Measurements from ENCODE around the gene CSPG4. TPM values are rescaled to one million over a fixed set of nuclear protein-coding genes. Genes with fewer than 3 reads are reported as not detected.

Gene CSPG4
- total RNA-seq, 1 donor = 86.8 TPM

- no peak overlapping the region for H3K4me3 ChIP-seq (ENCODE audit: low read depth, low read length)
- TF ChIP-seq, protein P1, sequence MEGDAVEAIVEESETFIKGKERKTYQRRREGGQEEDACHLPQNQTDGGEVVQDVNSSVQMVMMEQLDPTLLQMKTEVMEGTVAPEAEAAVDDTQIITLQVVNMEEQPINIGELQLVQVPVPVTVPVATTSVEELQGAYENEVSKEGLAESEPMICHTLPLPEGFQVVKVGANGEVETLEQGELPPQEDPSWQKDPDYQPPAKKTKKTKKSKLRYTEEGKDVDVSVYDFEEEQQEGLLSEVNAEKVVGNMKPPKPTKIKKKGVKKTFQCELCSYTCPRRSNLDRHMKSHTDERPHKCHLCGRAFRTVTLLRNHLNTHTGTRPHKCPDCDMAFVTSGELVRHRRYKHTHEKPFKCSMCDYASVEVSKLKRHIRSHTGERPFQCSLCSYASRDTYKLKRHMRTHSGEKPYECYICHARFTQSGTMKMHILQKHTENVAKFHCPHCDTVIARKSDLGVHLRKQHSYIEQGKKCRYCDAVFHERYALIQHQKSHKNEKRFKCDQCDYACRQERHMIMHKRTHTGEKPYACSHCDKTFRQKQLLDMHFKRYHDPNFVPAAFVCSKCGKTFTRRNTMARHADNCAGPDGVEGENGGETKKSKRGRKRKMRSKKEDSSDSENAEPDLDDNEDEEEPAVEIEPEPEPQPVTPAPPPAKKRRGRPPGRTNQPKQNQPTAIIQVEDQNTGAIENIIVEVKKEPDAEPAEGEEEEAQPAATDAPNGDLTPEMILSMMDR (IDR thresholded peaks at IDR 0.05; ENCODE audit: insufficient read depth, low read depth, low read length) = peak; percentile 58
- peak; percentile 42 for DNase-seq (ENCODE audit: low read depth)
Observed at GRCh38 chr15:75727851-75728715, 15.4 kb upstream of the CSPG4 start.

GRCh38 chr15:75727031-75727531 lies 14.4 kb upstream of the CSPG4 start:
- TF ChIP-seq, protein P1 (IDR thresholded peaks at IDR 0.05; ENCODE audit: insufficient read depth, low read depth, low read length) = no peak
- H3K4me3 ChIP-seq (ENCODE audit: low read depth, low read length) = no peak overlapping the region

DNA sequence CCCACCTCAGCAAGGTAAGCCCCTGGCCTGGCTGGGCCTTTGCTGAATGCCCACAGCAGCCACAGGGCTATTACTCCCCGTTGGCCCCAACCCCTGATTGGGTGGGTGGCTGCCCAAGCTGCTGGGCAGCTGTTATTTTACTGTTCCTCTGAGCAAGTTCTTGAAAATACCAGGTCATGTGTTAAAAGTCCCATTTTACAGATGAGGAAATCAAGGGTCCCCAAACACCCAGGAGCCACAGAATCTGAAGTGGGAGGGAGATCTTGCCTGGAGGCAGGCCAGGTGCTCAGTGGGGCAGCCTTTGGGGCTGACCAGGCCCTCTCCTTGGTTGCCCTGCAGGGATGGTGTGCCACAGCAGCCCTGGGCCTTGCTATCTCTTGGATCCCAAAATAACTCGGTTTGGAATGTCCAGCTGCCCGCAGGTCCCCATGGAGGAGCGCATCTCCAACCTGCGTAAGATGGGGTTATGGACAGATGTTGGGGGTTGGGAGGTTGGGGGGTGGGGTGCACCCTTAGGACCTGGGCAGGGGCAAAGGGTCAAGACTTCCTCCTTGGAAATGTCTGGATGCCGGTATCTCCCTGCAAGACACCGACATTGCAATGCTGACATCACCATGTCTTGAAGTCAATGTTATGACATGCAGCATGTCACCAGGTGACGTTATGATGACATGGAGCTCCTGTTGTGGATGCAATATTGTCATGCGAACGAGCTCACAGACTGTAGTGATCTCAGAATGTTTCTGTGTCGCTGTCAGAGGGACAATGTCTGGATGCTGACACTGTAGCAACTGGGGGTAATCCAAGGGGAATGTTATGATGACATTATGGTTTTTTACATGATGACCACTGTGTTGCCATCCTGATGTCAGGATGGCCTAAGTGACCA lies 13.3 kb upstream of the CSPG4 start:
- TF ChIP-seq, protein P1 (IDR thresholded peaks at IDR 0.05; ENCODE audit: insufficient read depth, low read depth, low read length) = no peak
- no peak overlapping the region for H3K4me3 ChIP-seq (ENCODE audit: low read depth, low read length)
- no peak for DNase-seq (ENCODE audit: low read depth)

More at GRCh38 chr15:75727031-75727531, 14.4 kb upstream of the CSPG4 start:
- DNase-seq (ENCODE audit: low read depth) = no peak

GRCh38 chr15:75725006-75725718 lies 12.5 kb upstream of the CSPG4 start:
- no peak for DNase-seq (ENCODE audit: low read depth)
- TF ChIP-seq, protein P1 (IDR thresholded peaks at IDR 0.05; ENCODE audit: insufficient read depth, low read depth, low read length) = no peak
- H3K4me3 ChIP-seq (ENCODE audit: low read depth, low read length) = no peak overlapping the region

DNA sequence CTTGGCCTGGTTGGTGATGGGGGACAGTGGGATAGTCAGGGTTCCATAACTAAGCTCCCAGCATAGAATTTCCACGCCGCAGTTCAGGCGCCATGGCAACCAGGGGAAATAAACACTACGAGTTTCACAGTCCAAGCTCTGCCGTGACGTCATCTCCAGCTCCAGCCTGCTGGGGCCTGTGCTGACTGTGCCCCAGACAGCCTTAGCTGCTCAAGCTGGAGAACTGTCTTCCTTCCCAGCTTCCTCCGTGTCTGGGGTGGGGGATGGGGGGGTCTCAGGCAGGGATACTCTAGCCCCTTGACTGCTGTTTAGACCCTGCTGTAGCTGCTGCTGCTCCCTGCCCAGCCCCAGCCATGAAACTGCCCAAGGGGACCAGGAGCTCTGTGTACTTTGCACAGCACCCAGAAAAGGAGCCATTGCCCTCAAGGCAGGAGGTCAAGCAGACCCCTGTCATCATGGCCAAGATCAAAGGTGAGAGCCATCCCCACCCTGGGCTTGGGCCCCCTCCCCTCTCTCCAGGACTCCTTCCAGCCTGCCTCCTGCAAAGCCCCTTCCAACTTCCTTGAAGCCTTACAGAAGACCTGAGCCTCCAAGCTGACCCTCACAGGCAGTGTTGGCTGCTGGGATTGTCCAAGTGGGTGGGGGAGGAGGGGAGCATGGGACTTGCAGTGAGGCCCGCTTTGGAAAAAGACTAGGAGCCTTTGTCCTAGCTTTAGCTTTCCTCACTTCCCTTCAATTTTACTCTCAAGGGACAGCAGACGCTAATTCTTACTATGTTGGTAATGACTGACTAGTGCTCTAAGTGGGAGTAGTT lies 11.4 kb upstream of the CSPG4 start:
- TF ChIP-seq, protein P1 (IDR thresholded peaks at IDR 0.05; ENCODE audit: insufficient read depth, low read depth, low read length) = no peak
- no peak overlapping the region for H3K4me3 ChIP-seq (ENCODE audit: low read depth, low read length)
- DNase-seq (ENCODE audit: low read depth) = peak; percentile 97
